ENCODE results near the gene RAD51B.

RAD51B gene

DNA sequence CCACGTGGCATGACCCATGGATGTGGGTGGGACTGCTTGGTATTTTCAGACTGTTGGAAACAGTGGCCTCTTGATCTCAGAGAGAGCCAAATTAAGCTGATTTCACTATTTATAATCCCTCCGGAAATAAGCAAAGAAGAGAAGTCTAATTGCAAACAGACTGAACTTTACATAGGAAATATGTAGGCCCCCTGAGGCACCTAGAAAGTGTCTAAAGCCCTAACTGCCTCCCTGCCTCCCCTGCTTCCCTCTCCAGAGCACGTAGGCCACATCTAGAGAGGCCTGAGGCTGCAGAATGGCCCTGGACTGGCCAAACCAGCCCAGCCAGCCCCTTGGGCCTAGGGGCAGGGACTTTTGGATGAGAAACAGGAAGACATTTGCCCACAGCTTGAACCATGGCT is 849.5 kb downstream of the RAD51B start:
- DNase-seq: peak; percentile 36

DNA sequence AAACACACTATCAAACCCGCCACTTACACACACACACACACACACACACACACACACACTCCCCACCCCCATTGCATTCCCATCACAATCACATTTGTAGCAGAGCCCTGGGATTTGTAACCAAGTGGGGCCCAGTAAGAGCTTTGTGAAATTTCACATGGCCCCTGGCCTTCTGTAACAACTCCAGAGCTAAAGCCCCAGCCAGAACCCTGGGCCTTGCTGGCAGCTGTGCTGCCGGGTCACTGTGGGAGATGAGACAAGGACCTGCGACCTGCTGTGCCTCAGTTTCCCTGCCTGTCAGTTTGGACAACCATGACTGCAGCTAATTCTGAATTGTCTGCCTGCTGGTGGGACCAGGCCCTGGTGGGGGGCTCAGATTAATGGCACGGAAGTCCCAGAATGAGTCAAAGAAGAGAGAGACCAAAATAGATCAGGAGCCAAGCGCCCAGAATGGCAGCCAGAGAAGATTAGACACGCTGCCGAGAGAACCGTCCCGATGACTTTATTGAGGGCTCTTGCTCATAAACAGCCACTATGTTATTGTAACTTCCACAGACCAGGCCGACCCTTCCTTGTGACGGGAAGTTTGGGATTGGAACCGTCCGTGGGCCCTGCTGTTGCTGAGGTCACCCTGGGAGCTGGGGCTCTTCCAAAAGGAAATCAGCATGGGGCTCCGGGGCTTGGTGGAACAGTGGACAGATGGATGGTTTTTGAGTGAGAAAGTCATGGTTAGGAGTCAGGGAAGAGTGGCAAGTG is 850.2 kb downstream of the RAD51B start:
- no peak for DNase-seq

DNA sequence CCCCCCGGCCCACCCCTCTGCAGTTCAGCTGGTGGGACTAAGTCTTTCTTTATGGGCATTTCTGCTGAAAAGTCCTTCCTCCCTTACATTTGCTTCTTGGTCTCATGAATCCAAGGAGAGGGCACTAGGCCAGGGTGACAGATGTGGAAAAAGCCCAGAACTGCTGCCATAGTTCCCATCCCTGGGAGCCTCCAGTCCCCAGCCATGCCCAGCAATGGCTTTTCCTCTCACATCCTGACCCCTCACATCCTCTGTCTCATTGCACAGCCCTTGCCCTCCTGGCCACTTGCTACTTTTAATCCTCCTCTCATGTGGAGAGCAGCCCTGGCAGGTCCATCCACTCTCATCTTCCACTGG is 850.8 kb downstream of the RAD51B start:
- no peak for DNase-seq

DNA sequence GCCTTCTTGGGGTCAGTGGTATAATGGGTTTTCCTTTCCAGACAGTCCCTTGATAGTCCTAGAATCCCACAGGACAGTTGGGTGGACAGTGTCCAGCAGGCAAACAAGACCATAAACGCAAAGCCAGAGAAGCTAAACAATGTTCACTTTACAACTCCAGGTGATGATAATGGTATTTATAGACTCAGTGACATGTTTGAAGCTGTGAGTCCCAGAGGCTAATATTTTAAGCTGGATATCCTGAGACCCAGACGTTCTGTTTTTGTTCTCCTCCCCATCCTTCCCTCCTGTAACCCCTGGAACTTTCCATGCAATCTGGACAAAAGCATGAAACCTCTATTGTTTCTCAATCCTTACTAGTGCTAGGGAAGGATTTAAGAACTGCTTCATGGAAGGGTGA is 852.3 kb downstream of the RAD51B start:
- no peak for DNase-seq

DNA sequence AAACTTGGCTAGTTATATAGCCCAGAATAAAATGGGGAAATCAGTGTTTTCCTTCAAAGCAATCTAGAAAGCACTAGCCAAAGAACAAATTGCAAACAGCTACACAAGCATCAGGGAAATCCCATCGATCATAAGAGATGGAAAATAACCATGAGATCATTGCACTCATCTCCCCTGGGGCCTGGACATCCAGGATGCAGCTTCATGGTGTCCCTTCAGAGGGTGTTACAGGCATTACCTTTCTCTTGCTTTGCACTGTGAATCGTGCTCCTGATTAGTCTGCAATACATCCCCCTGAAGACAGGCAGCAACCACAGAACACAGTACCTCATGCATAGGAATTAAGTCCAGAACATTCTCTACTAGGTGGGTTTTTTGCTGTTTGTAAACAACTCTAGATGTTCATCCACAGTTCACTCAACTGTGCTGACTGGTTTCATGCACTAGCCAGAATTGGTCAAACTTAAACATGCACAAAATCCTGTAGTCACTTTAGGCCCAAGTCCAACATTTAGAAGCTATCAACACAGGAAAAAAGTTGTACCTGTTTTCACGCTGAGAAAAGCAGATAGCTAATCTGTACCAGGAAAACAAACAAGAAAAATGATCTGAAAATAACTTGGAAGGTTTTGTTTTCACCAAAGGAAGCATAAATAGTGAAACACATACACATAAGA is 853.2 kb downstream of the RAD51B start:
- no peak for DNase-seq

DNA sequence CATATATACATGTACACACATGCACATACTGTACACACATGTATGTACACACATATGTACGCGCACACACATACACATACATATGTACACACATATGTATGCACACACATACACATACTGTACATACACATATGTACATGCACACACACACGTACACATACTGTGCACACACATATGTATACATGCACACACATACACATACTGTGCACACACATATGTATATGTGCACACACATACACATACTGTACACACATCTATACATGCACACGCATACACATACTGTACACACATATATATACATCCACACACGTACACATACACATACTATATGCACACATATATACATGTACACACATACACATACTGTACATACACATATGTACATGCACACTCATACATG is 853.9 kb downstream of the RAD51B start:
- no peak for DNase-seq

DNA sequence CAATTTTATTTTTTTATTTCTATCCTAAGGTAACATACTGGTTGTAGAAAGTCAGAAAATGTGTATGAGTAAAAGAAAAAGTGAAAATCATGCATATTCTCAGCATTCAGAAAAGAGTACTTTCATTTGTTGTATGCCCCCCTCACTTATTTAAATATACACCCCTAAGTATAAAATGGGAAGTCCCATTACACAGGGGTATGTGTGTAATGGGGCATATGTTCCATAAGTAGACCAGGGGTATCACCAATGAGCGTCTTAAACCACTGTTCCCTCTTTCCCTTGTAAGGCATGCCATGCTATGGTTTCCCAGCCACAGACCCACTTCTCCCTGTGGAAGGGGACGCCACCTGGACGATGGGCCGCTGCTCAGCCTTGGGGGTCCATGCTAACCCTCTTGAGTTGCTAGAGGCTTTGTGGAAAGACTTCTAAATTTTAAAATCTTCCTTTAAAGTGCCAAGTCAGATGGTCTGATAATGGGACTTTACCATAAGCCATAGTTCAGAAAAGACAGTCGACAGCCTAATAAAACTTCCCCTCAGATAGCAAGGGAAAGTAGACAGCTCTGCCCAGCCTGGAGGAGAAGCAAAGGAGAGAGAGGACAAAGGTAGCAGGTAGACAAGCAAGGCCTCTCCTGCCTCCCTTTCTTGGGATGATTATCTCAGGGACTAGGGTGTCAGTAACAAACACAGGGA is 855.1 kb downstream of the RAD51B start:
- no peak for DNase-seq

DNA sequence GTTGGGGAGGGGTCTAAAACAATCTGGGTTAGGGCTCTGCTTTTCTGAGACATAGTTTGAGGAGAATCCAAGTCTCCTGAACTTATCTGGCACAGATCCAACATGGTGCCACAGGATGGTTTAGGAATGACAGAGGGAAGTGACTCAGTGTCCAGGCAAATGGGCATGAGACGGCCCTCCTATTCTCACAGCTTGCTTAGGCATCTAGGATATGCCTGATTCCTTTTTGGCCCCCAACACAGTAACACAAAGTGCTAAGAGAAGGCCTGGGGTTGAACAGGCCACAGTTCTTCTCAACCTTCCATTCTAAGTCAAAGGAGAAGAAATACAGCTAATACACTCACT is 855.6 kb downstream of the RAD51B start:
- peak; percentile 48 for DNase-seq

DNA sequence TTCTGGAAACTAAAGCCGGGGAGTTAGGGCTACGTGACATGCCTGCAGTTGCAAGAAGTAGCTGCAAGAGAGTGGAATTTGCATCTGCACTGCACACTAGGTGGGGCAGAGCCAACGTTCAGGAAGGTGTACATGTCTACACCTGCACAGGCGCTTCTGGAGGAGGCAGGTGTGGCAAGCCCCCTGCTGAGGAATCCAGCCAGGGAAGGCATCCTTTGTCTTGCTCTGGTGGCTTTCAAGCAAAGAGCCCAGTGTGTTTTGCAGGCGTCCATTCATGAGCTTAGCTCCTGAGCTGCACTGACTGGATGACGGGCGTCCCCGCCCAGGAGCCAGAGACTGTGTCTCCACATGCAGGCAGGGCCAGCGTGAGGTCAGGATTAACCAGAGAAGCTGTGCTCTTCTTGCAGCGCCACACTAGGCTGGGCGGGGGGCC is 856.9 kb downstream of the RAD51B start:
- no peak for DNase-seq

DNA sequence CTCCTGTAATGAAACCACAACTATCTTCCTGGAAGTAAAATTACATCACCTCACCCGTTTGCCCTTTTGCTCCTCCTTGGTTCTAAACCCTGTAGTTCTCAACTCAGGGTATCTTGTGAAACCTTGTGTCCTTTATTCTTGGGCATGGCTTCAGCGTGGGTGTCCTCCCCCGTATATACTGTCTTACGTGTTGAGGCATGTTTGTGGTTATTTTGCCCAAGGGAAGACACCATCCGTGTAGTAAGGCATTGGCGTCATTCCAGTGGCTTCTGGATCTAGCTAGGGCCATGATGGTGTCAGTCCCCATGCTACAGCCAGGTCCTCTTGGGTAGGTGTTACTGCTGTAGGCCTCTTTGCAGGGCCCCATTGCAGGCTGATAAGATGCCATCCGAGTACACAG is 857.9 kb downstream of the RAD51B start:
- DNase-seq: no peak

DNA sequence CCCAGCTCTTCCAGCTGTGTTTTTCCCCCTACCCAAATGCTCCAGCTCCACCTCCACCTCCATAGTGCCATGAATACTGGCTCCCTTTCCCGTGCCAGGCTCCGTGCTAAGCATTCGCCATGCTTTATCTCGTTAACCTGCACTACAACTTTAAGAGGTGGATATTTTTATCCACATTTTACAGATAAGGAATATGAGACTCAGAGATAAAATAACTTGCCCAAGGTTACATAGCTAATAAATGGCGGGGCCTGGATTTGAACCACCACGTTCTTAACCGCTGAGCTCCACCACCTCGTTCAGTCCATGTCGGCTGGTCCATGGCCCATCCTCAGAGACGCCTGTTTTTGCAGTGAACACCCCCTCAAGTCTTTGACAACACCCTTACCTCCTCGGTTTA is 858.3 kb downstream of the RAD51B start:
- no peak for DNase-seq

DNA sequence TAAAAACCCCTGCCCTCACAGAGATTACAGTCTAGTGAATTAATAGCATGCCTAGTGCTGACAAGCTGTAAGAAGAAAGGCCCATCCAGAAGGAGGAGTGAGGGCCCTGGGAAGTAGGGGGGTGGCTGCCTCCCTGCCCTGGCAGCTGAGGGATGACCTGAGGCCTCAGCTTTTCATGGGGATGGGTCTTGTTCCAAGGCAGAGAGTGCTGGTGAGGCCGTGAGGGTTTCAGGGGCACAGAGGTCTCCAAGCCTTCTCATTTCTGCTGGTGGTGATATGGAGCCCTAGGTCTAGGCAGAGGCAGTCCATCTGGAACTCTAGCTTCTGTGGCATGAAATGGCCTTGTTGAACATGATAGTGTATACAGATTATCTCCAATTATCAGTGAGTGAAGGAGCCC is 858.9 kb downstream of the RAD51B start:
- DNase-seq: no peak

DNA sequence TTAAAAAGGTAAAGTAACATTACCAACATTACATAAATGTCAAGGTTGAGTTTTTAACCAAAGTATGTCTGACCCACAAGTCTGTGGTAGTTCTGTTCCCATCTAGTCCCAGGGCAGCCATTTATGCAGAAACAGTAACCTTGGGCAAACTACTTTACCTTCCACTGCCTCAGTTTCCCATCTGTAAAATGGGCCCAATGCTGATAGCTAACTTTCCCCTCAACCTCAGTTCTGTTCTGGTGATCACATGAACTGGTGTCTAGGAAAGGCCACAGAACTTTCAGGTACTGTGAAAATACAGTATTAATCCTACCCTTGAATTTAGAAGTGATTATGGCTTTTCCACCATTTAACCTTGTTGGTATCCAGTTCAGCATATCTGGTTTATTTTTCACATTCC is 859.7 kb downstream of the RAD51B start:
- DNase-seq: no peak

DNA sequence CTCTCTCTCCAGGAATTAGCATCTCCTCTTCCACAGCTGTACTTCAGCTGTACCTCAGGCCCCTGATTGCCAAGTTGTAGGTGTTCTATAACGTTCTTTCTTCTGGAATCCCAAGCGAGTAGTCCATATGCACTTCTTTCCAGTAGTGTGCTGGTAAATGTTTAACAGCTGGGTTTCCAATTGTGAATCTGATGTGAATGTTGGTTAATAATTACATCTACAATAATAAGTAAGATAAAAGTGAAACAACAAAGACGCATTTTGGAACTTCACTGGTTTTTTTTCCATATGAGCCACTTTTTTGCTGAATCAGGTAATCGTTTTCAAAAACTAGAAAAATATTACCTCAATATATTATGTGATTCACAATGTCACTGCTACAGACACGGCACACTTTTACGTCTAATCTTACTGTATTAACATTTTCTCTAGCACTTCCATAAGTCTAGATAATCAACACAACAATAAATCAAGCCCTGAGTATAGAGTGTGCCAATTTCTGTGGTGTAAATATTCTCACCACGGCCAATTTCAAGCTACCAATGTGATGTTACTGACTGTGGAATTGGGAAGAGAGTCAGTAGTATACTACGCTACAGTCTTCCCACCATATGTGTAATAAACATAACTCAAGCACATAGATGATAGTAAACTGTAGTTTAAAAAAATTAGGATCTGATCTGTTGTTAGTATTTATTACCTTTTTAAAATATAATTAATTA is 860.3 kb downstream of the RAD51B start:
- DNase-seq: no peak

DNA sequence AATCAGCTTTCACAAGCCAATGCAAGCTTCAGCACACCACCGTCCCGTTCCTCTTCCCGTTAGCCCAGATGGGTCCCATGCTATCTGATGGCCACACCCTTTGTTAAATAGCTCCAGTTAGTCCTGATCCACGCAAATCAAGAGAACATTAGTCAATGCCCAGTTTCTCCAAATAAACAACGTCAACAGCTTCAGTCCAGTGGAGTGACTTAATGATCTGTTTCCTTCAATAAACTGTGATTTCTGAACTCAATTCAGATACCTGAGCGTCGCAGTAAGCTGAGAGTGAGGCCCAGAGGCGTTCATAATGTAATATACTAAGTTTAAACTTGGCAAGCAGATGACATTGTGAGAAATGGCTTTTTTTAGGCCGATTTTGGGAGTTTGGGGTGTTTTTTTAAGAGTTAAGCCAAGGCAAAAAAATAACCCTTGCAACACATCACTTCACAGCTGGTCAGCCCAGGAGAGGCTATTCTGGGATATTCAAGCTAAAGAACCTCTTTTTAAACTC is 861.0 kb downstream of the RAD51B start:
- no peak for DNase-seq

DNA sequence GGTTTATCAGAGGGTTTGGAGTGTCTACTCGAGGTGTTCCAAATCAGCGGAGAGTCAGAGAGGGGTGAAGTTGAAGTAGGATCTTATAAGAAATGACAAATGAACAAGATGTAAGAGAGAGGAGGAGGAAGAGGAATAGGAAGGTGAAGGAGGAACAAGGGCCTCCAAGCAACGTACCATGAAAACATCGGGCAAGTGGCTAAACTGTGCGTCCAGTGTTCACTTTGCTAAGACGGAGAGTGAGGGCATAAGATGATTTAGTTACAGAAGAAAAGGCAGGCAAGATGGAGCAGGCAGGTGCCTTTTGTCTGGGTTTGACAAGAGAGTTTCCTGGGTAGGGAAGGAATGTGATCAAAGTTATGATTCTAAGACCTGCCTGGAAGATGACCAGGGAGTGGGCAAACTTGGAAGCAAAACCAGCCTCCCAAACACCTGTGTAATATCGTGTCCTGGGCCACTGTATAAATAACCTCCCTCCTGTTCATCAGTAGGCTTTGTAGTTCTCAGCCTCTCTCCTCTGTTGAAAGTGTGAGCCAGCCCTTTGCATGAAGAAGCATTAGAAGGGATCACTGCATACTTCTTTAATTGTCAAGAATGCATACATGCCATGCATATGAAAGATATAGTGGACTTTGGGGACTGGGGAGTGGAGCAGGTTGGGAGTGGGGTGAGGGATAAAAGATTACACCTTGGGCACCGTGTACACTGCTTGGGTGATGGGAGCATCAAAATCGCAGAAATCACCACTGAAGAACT is 861.9 kb downstream of the RAD51B start:
- DNase-seq: peak; percentile 54

DNA sequence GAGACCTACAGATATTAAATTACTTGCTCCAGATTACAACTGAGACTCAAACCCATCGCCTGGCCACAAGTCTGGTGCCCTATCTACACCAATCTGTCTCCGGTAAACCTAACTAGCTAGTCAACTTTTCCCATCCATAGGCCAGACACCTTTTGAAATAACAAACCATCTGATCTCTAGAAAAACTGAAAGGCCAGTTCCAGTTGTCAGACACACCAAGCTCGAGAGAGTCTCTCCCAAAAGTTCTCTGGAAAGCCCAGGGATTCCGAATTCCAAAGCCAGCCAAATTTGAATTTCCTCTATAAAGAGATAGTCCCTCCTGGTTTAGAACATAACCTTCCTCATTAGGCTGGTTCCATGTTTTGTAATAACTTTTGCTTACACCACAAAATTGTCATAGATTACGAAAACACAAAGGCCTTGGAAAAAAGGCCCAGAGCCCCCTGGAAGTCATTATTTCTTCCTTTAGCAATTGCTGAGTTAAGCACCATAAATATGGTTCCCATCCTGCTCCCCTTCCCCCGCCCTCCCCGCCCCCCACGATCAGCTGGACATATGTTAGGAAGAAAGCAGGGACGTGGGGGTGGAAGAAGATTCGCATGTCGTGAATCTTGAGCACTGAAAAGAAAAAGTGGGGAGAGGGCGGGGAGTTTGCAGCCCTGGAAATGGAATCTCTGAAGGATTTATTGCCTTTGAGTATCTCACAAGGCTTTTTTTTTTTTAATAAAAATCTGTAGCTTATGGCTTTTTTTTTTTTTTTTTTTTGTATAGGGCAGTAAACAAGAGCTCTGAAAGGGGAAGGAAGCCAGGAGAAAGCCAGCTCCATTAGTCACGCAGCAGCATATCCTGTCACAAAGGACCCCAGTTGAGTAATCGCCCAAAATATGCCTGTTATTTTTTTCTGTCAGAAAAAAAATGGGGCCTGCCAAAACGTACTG is 862.9 kb downstream of the RAD51B start:
- DNase-seq: peak; percentile 99

DNA sequence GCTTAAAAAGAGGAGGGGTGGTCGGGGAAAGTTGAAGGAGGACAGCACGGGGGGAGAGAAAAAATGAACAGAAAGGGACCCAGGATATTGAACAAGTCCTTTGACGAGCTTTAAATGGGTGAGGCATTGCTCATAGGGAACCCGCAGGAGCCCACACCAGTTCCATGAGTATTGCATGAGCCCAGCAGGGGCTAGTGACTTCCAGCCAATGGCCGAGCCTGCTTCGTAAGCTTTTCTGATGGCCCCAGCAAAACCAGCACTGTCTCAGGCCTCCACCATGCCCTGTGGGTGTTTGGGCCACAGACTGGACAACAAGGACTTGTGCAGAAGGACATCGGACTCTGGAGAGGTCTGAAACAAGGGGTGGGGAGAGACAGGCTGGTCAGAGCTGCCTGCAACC is 863.7 kb downstream of the RAD51B start:
- peak; percentile 77 for DNase-seq

DNA sequence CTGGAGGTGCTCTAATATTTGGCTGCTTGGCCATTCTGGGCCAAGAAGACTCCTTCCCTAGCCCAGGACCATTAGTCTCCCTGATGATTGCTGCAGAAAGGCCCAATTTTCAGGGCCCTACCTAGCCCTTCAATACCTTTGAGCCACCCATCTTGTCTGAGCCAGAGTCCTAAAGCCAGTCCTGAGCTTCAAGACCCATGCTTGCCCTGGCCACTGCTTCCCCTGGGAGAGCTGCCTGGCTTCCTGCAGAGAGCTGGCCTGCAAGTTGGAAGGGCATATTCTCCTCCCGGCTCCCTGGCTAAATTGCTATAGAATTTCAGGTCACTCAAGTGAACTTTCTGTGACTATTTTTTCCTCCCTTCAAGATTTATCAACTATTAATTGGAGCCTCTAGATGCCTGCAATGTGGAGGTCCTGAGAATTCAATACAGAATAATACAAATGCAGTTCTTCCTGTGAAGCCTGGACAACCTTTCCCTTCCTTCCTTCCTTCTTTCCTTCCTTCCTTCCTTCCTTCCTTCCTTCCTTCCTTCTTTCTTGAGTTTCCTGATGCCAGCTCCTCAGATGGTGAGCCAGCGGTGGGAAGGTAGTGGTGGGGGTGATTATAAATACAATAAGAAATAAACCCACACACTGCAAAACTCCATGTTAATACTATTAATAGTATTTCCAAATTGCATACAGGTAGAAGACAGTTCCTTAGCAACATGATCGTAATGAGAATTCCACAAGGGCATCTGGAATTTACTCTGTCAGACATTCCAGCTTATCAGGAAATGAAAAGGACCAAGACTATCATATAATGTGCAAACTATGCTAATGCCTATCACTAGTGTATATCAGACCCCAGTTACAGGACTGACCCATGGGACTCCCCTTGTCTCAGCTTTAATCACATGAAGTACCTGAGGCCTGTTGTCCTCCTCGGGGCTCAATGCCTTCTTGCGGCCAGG is 865.2 kb downstream of the RAD51B start:
- no peak for DNase-seq
